Ovary (tissue), 3 donors: ENCODE measurements around the gene WFDC1.

Source experiments
- EP300 ChIP-seq: sonication (generic); formaldehyde crosslinking; IDR thresholded peaks from one replicate; pipeline ENCODE4 v1.6.1; 2017; ENCODE audit warnings: antibody characterized with exemption
- POLR2A ChIP-seq: fragments of 450-650 bp; IDR thresholded peaks from one replicate; pipeline ENCODE4 v1.6.1; 2017; ENCODE audit warnings: antibody characterized with exemption, mild to moderate bottlenecking, moderate library complexity
- TF ChIP-seq, protein P1 (sequence below), 3 donors: fragments of 450-650 bp in 2 of 3; fragments of 200-600 bp in 1 of 3; IDR thresholded peaks; one replicate each; pipeline versions ENCODE4 v1.5.1 to v1.8.0; 2016 to 2022; ENCODE audit warnings: antibody characterized with exemption in 3 of 3, mild to moderate bottlenecking in 1 of 3
- donor health status: DM: no; HTN: no; CAD: no.

DNA sequence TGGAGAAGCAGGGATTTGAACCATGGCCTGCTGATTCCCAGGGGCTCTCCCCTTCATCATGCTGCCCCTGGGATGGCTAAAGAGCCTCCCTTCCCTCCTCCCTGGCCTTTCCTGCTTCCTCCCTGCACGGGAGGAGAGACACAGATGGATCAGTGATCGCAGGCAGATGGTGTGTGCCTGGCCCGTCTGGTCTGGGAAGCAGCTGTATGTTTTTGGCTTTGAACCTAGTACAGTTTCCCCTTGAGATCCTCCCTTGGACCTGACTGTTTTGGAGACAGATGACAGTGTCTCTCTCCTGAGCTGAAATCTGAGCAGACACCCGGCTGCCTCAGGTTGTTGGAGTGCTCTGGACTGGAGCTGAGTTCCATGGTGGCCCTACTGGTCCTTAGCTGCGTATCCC is 44.6 kb downstream of the WFDC1 start:
- TF ChIP-seq, protein P1, sequence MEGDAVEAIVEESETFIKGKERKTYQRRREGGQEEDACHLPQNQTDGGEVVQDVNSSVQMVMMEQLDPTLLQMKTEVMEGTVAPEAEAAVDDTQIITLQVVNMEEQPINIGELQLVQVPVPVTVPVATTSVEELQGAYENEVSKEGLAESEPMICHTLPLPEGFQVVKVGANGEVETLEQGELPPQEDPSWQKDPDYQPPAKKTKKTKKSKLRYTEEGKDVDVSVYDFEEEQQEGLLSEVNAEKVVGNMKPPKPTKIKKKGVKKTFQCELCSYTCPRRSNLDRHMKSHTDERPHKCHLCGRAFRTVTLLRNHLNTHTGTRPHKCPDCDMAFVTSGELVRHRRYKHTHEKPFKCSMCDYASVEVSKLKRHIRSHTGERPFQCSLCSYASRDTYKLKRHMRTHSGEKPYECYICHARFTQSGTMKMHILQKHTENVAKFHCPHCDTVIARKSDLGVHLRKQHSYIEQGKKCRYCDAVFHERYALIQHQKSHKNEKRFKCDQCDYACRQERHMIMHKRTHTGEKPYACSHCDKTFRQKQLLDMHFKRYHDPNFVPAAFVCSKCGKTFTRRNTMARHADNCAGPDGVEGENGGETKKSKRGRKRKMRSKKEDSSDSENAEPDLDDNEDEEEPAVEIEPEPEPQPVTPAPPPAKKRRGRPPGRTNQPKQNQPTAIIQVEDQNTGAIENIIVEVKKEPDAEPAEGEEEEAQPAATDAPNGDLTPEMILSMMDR (IDR thresholded peaks at IDR 0.05), result no peak
- TF ChIP-seq POLR2A (no peak), EP300 (no peak)
